GM23338 (cell line): ENCODE results near the gene LPCAT4. TPM values are rescaled to one million over a fixed set of nuclear protein-coding genes. Genes with fewer than 3 reads are reported as not detected.

ENCODE experiments used
- CREB1 ChIP-seq: fragments of 250-450 bp; sonication (Bioruptor Pico); IDR thresholded peaks from 2 replicates; pipeline ENCODE4 v1.5.0; 2020; ENCODE audit warnings: low read depth, mild to moderate bottlenecking, moderate library complexity
- JUNB ChIP-seq: IDR thresholded peaks from one replicate; pipeline ENCODE4 v1.6.1; 2016; ENCODE audit warnings: antibody characterized with exemption; ENCODE audit not compliant: unreplicated experiment
- NANOG ChIP-seq: IDR thresholded peaks from 2 replicates; pipeline ENCODE4 v1.6.1; 2016; ENCODE audit warnings: antibody characterized with exemption, borderline replicate concordance
- STAT1 ChIP-seq: IDR thresholded peaks from one replicate; pipeline ENCODE4 v1.6.1; 2016; ENCODE audit warnings: antibody characterized with exemption; ENCODE audit not compliant: unreplicated experiment
- ZNF114 ChIP-seq: fragments of 250-450 bp; sonication (Bioruptor Pico); IDR thresholded peaks from 2 replicates; pipeline ENCODE4 v1.5.0; 2020; ENCODE audit warnings: mild to moderate bottlenecking, moderate library complexity
- ZNF331 ChIP-seq: fragments of 250-450 bp; sonication (Bioruptor Pico); IDR thresholded peaks from 2 replicates; pipeline ENCODE4 v1.5.0; 2020; ENCODE audit warnings: low read depth, mild to moderate bottlenecking, moderate library complexity
- microRNA counts: library from miRNA; unstranded; fragments of <30 nt; microRNA quantifications from one replicate; lab custom pipeline; 2017
- microRNA-seq: library from miRNA; unstranded; fragments of <30 nt; microRNA quantifications from one replicate; pipeline ENCODE4, GENCODE V29; 2017
- polyA plus RNA-seq: library from polyadenylated mRNA; unstranded; fragments of >200 nt; fragmentation: Nextera tagmentation; extraction: Ambion mirVana; gene quantifications from 2 replicates; pipeline ENCODE4 v1.2.1, GENCODE V29; 2016
- small RNA-seq: library from RNA; depleted of rRNA; stranded (forward); fragments of <200 nt; gene quantifications from one replicate; pipeline ENCODE3, GENCODE V24; 2014; ENCODE audit warnings: low replicate concordance
- total RNA-seq: library from RNA; depleted of rRNA; stranded (reverse); fragments of >200 nt; shearing (Covaris generic); gene quantifications from 2 replicates; pipeline ENCODE4 v1.2.3, GENCODE V29; 2014; rRNA removed
- TF ChIP-seq, protein P1 (sequence below): IDR thresholded peaks from one replicate; pipeline ENCODE4 v1.6.1; 2018; ENCODE audit warnings: antibody characterized with exemption; ENCODE audit not compliant: unreplicated experiment
- TF ChIP-seq, protein P2 (sequence below): IDR thresholded peaks from 2 replicates; pipeline ENCODE4 v1.6.1; 2016; ENCODE audit warnings: antibody characterized with exemption
- TF ChIP-seq, protein P3 (sequence below), 2 experiments: fragments of 200-600 bp in 1 of 2; sonication (generic) in 1 of 2; conservative IDR thresholded peaks; 2 replicates each; pipeline versions ENCODE4 v1.5.1 to v1.6.1; 2016 to 2017; ENCODE audit warnings: antibody characterized with exemption in 2 of 2, low read depth in 2 of 2, mild to moderate bottlenecking in 2 of 2, moderate library complexity in 1 of 2

LPCAT4 gene
- total and polyA plus RNA-seq, 2 experiments from 2014 or later = 36.8 to 49.1 TPM

DNA sequence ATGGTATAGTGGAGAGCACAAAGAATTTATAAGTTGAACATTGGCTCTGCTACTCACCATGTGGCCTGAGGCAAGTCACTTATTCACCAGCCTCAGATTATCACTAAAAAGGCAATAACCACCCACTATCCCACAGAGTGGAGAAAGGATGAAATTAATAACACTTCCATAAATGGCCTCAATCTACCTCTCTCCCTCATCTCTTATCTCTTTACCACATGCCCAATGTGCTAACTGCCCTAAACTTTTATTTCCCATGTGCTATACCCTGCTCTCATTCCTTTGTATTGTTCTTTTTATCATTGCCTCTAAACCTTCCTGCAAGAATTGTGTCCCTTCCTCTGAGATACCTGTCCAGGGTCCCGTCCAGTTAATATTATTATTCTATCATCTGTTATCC is 55.4 kb downstream of the LPCAT4 start (continued):
- TF ChIP-seq, protein P1, sequence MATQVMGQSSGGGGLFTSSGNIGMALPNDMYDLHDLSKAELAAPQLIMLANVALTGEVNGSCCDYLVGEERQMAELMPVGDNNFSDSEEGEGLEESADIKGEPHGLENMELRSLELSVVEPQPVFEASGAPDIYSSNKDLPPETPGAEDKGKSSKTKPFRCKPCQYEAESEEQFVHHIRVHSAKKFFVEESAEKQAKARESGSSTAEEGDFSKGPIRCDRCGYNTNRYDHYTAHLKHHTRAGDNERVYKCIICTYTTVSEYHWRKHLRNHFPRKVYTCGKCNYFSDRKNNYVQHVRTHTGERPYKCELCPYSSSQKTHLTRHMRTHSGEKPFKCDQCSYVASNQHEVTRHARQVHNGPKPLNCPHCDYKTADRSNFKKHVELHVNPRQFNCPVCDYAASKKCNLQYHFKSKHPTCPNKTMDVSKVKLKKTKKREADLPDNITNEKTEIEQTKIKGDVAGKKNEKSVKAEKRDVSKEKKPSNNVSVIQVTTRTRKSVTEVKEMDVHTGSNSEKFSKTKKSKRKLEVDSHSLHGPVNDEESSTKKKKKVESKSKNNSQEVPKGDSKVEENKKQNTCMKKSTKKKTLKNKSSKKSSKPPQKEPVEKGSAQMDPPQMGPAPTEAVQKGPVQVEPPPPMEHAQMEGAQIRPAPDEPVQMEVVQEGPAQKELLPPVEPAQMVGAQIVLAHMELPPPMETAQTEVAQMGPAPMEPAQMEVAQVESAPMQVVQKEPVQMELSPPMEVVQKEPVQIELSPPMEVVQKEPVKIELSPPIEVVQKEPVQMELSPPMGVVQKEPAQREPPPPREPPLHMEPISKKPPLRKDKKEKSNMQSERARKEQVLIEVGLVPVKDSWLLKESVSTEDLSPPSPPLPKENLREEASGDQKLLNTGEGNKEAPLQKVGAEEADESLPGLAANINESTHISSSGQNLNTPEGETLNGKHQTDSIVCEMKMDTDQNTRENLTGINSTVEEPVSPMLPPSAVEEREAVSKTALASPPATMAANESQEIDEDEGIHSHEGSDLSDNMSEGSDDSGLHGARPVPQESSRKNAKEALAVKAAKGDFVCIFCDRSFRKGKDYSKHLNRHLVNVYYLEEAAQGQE = no peak
- TF ChIP-seq ZNF114 (CRISPR knock-in tag) (no peak), ZNF331 (no peak), JUNB (no peak), CREB1 (no peak), STAT1 (no peak), NANOG (no peak)
- TF ChIP-seq, protein P2, sequence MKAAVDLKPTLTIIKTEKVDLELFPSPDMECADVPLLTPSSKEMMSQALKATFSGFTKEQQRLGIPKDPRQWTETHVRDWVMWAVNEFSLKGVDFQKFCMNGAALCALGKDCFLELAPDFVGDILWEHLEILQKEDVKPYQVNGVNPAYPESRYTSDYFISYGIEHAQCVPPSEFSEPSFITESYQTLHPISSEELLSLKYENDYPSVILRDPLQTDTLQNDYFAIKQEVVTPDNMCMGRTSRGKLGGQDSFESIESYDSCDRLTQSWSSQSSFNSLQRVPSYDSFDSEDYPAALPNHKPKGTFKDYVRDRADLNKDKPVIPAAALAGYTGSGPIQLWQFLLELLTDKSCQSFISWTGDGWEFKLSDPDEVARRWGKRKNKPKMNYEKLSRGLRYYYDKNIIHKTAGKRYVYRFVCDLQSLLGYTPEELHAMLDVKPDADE = no peak
- TF ChIP-seq, protein P3, sequence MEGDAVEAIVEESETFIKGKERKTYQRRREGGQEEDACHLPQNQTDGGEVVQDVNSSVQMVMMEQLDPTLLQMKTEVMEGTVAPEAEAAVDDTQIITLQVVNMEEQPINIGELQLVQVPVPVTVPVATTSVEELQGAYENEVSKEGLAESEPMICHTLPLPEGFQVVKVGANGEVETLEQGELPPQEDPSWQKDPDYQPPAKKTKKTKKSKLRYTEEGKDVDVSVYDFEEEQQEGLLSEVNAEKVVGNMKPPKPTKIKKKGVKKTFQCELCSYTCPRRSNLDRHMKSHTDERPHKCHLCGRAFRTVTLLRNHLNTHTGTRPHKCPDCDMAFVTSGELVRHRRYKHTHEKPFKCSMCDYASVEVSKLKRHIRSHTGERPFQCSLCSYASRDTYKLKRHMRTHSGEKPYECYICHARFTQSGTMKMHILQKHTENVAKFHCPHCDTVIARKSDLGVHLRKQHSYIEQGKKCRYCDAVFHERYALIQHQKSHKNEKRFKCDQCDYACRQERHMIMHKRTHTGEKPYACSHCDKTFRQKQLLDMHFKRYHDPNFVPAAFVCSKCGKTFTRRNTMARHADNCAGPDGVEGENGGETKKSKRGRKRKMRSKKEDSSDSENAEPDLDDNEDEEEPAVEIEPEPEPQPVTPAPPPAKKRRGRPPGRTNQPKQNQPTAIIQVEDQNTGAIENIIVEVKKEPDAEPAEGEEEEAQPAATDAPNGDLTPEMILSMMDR (conservative IDR thresholded peaks at IDR 0.05; ENCODE audit: low read depth in 2 of 2) = no peak

MicroRNAs within 50 kb of the gene (microRNA counts, 767-probe panel; counts per million panel counts)
- not detected for microRNA hsa-miR-1233 (lab: Ali Mortazavi, UCI)

Small RNA genes lying within 50 kb of the gene (microRNA-seq; reads per million reads assigned to microRNA genes)
- gene MIR1233-1 = not detected

Small RNA genes lying within 50 kb of the gene (small RNA-seq; reads per million reads assigned to genes)
- not detected for gene MIR1233-1
- not detected for gene RF00019

Other genes starting within 250 kb of the LPCAT4 start
- gene KATNBL1, start 157.1 kb downstream of the LPCAT4 start, total RNA-seq = 60.2 and 68.2 TPM in 2 replicates
- 81.4 and 96.1 TPM in 2 replicates for gene KATNBL1, start 157.1 kb downstream of the LPCAT4 start, polyA plus RNA-seq
- gene EMC4, start 142.2 kb downstream of the LPCAT4 start, total RNA-seq = 118 and 151 TPM in 2 replicates
- 194 and 211 TPM in 2 replicates for gene EMC4, start 142.2 kb downstream of the LPCAT4 start, polyA plus RNA-seq
- 14.1 and 16.1 TPM in 2 replicates for gene SLC12A6, start 29.4 kb downstream of the LPCAT4 start, total RNA-seq
- gene SLC12A6, start 29.4 kb downstream of the LPCAT4 start, polyA plus RNA-seq = 2.4 and 2.5 TPM in 2 replicates
- gene NOP10, start 24.1 kb downstream of the LPCAT4 start, total RNA-seq = 417 and 566 TPM in 2 replicates
- gene NOP10, start 24.1 kb downstream of the LPCAT4 start, polyA plus RNA-seq = 718 and 746 TPM in 2 replicates
- gene NUTM1, start 23.9 kb downstream of the LPCAT4 start, total RNA-seq = 1.0 and 1.2 TPM in 2 replicates
- 0.16 and 0.40 TPM in 2 replicates for gene NUTM1, start 23.9 kb downstream of the LPCAT4 start, polyA plus RNA-seq
- gene GOLGA8A, start 70.6 kb upstream of the LPCAT4 start, total RNA-seq = 6.1 and 7.1 TPM in 2 replicates
- gene GOLGA8A, start 70.6 kb upstream of the LPCAT4 start, polyA plus RNA-seq = 4.1 and 5.0 TPM in 2 replicates
- gene GOLGA8B, start 216.5 kb upstream of the LPCAT4 start, total RNA-seq = 30.0 and 50.2 TPM in 2 replicates
- gene GOLGA8B, start 216.5 kb upstream of the LPCAT4 start, polyA plus RNA-seq = 38.7 and 44.9 TPM in 2 replicates